KMS-11 (cell line): ENCODE results near the gene BCAR3.

Source experiments
- H2AFZ ChIP-seq: fragments of 200-600 bp; sonication (generic); 2 replicates; pipeline ENCODE4 v1.6.1; 2016; ENCODE audit warnings: antibody characterized with exemption, mixed run types, low read depth
- H3K27ac ChIP-seq: fragments of 200-600 bp; sonication (generic); 2 replicates; pipeline ENCODE4 v1.6.1; 2016; ENCODE audit warnings: mild to moderate bottlenecking, mixed run types
- H3K27me3 ChIP-seq: fragments of 200-600 bp; sonication (generic); 2 replicates; pipeline ENCODE4 v1.6.1; 2017; ENCODE audit warnings: mild to moderate bottlenecking, low read depth, mixed run types, moderate library complexity; ENCODE audit not compliant: insufficient read depth
- H3K36me3 ChIP-seq: fragments of 200-600 bp; sonication (generic); 2 replicates; pipeline ENCODE4 v1.6.1; 2017; ENCODE audit warnings: mild to moderate bottlenecking, mixed run types; ENCODE audit not compliant: insufficient read depth
- H3K4me1 ChIP-seq: fragments of 200-600 bp; sonication (generic); 2 replicates; pipeline ENCODE4 v1.6.1; 2016; ENCODE audit warnings: mild to moderate bottlenecking, low read depth, mixed run types; ENCODE audit not compliant: poor library complexity, severe bottlenecking
- H3K4me2 ChIP-seq: fragments of 200-600 bp; sonication (generic); 2 replicates; pipeline ENCODE4 v1.7.0; 2016; ENCODE audit warnings: mild to moderate bottlenecking, mixed run types
- H3K4me3 ChIP-seq: fragments of 200-600 bp; sonication (generic); IDR thresholded peaks from 2 replicates; pipeline ENCODE4 v1.6.1; 2017; ENCODE audit warnings: low read depth, low read length, mixed read lengths; ENCODE audit not compliant: insufficient read depth
- H3K79me2 ChIP-seq: fragments of 200-600 bp; sonication (generic); 2 replicates; pipeline ENCODE4 v1.6.1; 2016; ENCODE audit warnings: low read depth, mixed run types; ENCODE audit not compliant: insufficient read depth
- H3K9ac ChIP-seq: fragments of 200-600 bp; sonication (generic); 2 replicates; pipeline ENCODE4 v1.6.1; 2016; ENCODE audit warnings: mild to moderate bottlenecking, mixed run types
- H4K20me1 ChIP-seq: fragments of 200-600 bp; sonication (generic); 2 replicates; pipeline ENCODE4 v1.6.1; 2016; ENCODE audit warnings: mild to moderate bottlenecking, mixed run types; ENCODE audit not compliant: insufficient read depth
- CTCF ChIP-seq: fragments of 200-600 bp; sonication (generic); conservative IDR thresholded peaks from 2 replicates; pipeline ENCODE4 v1.6.1; 2017; ENCODE audit warnings: low read depth, mild to moderate bottlenecking, antibody characterized with exemption, low read length, moderate library complexity, mixed read lengths

Gene BCAR3

GRCh38 chr1:93614541-93614940 lies 67.1 kb downstream of the BCAR3 start:
- no peaks in the 10 kb centered on the region for H3K4me1 ChIP-seq

DNA sequence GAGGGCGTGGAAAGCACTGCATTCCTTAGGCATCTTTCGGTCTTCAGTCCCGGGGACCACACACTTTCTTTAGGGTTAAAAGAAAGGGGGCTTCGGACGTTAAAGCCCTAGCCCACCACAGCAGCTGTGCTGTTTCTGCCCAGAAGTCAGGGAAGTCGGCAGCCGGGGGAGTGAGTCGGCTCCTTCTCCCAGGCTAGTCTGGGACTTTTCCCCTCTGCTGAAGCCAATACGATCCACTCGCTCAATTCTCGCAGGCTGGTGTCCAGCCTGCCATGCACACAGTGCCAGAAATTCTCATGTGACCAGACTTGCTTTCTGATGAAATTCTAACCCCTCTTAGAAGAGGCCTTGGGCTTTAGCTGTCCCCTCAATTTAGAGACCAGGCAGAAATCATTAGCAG lies 67.7 kb downstream of the BCAR3 start:
- H3K4me1 ChIP-seq, result no peaks in the 10 kb centered on the region
- no peak overlapping the region for H3K4me2 ChIP-seq

More at GRCh38 chr1:93614541-93614940, 67.1 kb downstream of the BCAR3 start:
- no peak overlapping the region for H3K9ac ChIP-seq
- H3K79me2 ChIP-seq, result no peaks in the 10 kb centered on the region
- no peak overlapping the region for H3K27ac ChIP-seq
- no peaks in the 10 kb centered on the region for H4K20me1 ChIP-seq
- no peak for TF ChIP-seq CTCF
- H2AFZ ChIP-seq, result no peak overlapping the region
- H3K4me2 ChIP-seq, result no peak overlapping the region
- H3K4me3 ChIP-seq, result no peak overlapping the region
- H3K36me3 ChIP-seq, result no peaks in the 10 kb centered on the region
- no peaks in the 10 kb centered on the region for H3K27me3 ChIP-seq

GRCh38 chr1:93612510-93612909 lies 69.1 kb downstream of the BCAR3 start:
- no peak for TF ChIP-seq CTCF
- H3K27me3 ChIP-seq, result no peaks in the 10 kb centered on the region
- H3K36me3 ChIP-seq, result no peaks in the 10 kb centered on the region
- H3K4me2 ChIP-seq, result no peak overlapping the region
- no peaks in the 10 kb centered on the region for H3K4me1 ChIP-seq
- no peak overlapping the region for H2AFZ ChIP-seq
- no peak overlapping the region for H3K9ac ChIP-seq
- no peaks in the 10 kb centered on the region for H3K79me2 ChIP-seq
- no peak overlapping the region for H3K4me3 ChIP-seq
- H3K27ac ChIP-seq, result no peak overlapping the region
- H4K20me1 ChIP-seq, result no peaks in the 10 kb centered on the region

More for the DNA sequence above, 67.7 kb downstream of the BCAR3 start:
- H3K9ac ChIP-seq, result no peak overlapping the region
- H3K27me3 ChIP-seq, result no peaks in the 10 kb centered on the region
- H4K20me1 ChIP-seq, result no peaks in the 10 kb centered on the region
- no peaks in the 10 kb centered on the region for H3K79me2 ChIP-seq
- no peak for TF ChIP-seq CTCF
- H3K4me3 ChIP-seq, result no peak overlapping the region
- no peak overlapping the region for H2AFZ ChIP-seq
- no peak overlapping the region for H3K27ac ChIP-seq
- H3K36me3 ChIP-seq, result no peaks in the 10 kb centered on the region

DNA sequence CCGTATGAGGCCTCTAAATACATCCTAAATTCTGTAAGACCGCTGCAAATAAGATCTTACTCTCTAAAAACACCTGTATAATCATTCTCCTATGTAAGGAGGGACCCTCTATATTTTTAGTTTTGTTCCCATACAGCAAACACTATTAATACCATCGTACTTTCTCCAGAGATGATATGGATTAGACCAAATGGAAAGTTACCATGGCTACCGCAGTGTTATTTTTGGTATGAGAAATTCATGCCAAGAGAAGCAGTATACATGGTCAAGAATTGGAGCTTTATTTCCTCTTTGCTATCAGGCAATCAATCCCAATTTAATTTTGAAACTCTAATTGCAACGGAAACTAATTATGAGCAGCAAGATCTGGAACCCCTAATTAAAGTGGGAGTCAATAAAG lies 70.0 kb downstream of the BCAR3 start:
- H3K4me2 ChIP-seq, result no peak overlapping the region
- TF ChIP-seq CTCF, result no peak
- no peaks in the 10 kb centered on the region for H3K79me2 ChIP-seq
- H3K4me3 ChIP-seq, result no peak overlapping the region
- no peak overlapping the region for H3K9ac ChIP-seq
- no peaks in the 10 kb centered on the region for H3K36me3 ChIP-seq
- no peaks in the 10 kb centered on the region for H4K20me1 ChIP-seq
- H2AFZ ChIP-seq, result no peak overlapping the region
- H3K4me1 ChIP-seq, result no peaks in the 10 kb centered on the region
- H3K27me3 ChIP-seq, result no peaks in the 10 kb centered on the region
- no peak overlapping the region for H3K27ac ChIP-seq
